Measurements from ENCODE around the gene ABCF1.
A peak's percentile ranks its signal among the peaks of the same experiment; 100 is the strongest.

Gene ABCF1

GRCh38 chr6:30601815-30602641 lies 30.8 kb downstream of the ABCF1 start:
- H3K4me3 ChIP-seq (ENCODE audit: low read length) = no peak overlapping the region
- no peak for DNase-seq (ENCODE audit: low read depth)
- TF ChIP-seq, protein P1, sequence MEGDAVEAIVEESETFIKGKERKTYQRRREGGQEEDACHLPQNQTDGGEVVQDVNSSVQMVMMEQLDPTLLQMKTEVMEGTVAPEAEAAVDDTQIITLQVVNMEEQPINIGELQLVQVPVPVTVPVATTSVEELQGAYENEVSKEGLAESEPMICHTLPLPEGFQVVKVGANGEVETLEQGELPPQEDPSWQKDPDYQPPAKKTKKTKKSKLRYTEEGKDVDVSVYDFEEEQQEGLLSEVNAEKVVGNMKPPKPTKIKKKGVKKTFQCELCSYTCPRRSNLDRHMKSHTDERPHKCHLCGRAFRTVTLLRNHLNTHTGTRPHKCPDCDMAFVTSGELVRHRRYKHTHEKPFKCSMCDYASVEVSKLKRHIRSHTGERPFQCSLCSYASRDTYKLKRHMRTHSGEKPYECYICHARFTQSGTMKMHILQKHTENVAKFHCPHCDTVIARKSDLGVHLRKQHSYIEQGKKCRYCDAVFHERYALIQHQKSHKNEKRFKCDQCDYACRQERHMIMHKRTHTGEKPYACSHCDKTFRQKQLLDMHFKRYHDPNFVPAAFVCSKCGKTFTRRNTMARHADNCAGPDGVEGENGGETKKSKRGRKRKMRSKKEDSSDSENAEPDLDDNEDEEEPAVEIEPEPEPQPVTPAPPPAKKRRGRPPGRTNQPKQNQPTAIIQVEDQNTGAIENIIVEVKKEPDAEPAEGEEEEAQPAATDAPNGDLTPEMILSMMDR (IDR thresholded peaks at IDR 0.05; ENCODE audit: insufficient read depth, low read depth, low read length, missing control alignments) = no peak

GRCh38 chr6:30603961-30604360 lies 32.7 kb downstream of the ABCF1 start:
- TF ChIP-seq, protein P1 (IDR thresholded peaks at IDR 0.05; ENCODE audit: insufficient read depth, low read depth, low read length, missing control alignments) = no peak
- H3K4me3 ChIP-seq (ENCODE audit: low read length) = no peak overlapping the region
- DNase-seq (ENCODE audit: low read depth) = no peak

DNA sequence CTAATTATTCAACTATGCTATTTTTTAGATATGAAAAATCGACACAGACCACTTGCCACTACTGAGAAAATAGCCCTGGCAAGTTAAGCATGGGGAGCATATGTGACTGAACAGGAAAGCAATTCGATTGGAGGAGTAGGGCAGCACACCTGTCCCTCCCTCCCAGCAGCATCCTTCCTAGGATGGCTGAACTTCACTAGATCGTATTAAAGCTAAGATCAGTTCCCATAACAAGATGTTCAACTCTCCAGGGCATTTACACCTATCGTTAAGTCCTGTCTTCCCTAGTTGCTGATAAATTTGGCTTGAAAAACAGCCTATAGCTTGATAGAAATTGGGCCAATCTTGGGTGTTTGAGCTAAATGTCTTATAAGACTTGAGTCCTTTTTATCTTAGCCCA lies 38.8 kb downstream of the ABCF1 start:
- DNase-seq (ENCODE audit: low read depth) = no peak
- no peak overlapping the region for H3K4me3 ChIP-seq (ENCODE audit: low read length)
- TF ChIP-seq, protein P1 (IDR thresholded peaks at IDR 0.05; ENCODE audit: insufficient read depth, low read depth, low read length, missing control alignments) = no peak

DNA sequence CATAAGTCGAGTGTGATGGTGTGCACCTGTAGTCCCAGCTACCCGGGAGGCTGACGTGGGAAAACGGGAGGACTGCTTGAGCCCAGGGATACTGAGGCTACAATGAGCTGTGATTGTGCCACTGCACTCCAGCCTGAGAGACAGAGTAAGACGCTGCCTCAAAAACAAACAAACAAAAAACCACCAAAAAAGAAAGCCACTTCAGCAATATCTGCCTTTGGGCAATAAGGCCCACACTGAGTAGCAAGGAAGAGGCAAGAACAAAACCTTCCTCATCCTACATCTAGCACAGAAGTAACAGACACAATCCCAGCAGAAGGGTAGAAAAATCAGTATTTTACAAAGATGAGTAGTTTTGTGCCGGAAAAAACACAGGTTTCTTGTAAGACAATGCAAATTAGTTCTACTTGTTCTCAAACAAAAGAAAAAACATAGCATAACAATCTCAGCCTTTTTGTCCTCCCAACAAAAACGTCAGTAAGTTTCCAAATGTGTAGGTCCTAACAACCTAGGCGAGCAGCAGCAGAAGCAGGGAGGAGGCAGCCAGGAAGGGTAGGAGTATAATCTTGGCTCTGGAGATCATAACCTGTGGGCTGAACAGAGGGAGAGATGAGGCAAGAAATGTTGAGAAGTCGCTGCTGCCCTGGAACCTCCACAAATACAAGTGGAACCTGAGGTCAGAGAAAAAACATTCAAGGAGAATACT lies 40.1 kb downstream of the ABCF1 start:
- DNase-seq (ENCODE audit: low read depth) = no peak
- TF ChIP-seq, protein P1 (IDR thresholded peaks at IDR 0.05; ENCODE audit: insufficient read depth, low read depth, low read length, missing control alignments) = no peak
- no peak overlapping the region for H3K4me3 ChIP-seq (ENCODE audit: low read length)

GRCh38 chr6:30611856-30612194 lies 40.6 kb downstream of the ABCF1 start:
- DNase-seq (ENCODE audit: low read depth) = no peak
- no peak overlapping the region for H3K4me3 ChIP-seq (ENCODE audit: low read length)
- TF ChIP-seq, protein P1 (IDR thresholded peaks at IDR 0.05; ENCODE audit: insufficient read depth, low read depth, low read length, missing control alignments) = no peak

DNA sequence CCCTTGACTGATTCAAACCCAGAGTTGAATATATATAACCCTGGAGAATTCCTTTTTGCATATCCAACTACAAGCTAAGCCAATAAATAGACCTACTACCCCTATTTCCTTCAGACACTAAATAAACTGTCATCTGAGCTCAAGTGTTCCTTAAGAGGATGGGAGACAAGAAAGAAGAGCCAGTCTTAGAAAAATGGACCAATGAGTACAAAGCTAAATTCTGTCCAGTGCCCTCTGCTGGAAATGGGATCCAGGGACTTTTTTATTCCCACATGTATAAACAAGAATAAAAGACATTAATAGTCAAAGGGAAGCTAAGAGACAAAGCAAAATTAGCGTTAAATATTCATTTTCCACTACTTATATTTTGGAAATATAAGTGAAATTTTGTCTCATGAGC lies 41.0 kb downstream of the ABCF1 start:
- H3K4me3 ChIP-seq (ENCODE audit: low read length) = no peak overlapping the region
- TF ChIP-seq, protein P1 (IDR thresholded peaks at IDR 0.05; ENCODE audit: insufficient read depth, low read depth, low read length, missing control alignments) = peak; percentile 45
- DNase-seq (ENCODE audit: low read depth) = peak; percentile 45

Data from epithelial cell of esophagus (primary cell).